GM23338 (cell line): ENCODE measurements around the gene FTO. TPM values are rescaled to one million over a fixed set of nuclear protein-coding genes. Genes with fewer than 3 reads are reported as not detected.

Experiments used
- ATAC-seq: fragments of 200-7000 bp; cut with Tn5 transposase; 3 replicates; pipeline ENCODE4 v1.9.1; 2020
- DNase-seq: peaks from one replicate; pipeline ENCODE4 v3.0.0-alpha.2; 2015; ENCODE audit warnings: low spot score
- H2AFZ ChIP-seq: fragments of 200-600 bp; sonication (generic); 2 replicates; pipeline ENCODE4 v1.8.0; 2016; ENCODE audit warnings: antibody characterized with exemption, mild to moderate bottlenecking, moderate library complexity
- H3F3A ChIP-seq: fragments of 200-600 bp; sonication (generic); replicated peaks from 2 replicates; pipeline ENCODE4 v1.8.0; 2017; ENCODE audit warnings: antibody characterized with exemption, mixed run types, low read depth
- H3K27ac ChIP-seq: fragments of 200-600 bp; sonication (generic); 2 replicates; pipeline ENCODE4 v1.6.1; 2016; ENCODE audit warnings: low read depth
- H3K27me3 ChIP-seq: fragments of 200-600 bp; sonication (generic); 2 replicates; pipeline ENCODE4 v1.8.0; 2016; ENCODE audit warnings: mild to moderate bottlenecking, mixed run types, moderate library complexity; ENCODE audit not compliant: insufficient read depth
- H3K36me3 ChIP-seq: fragments of 200-600 bp; sonication (generic); 2 replicates; pipeline ENCODE4 v1.8.0; 2016; ENCODE audit warnings: mild to moderate bottlenecking; ENCODE audit not compliant: insufficient read depth
- H3K4me1 ChIP-seq: fragments of 200-600 bp; sonication (generic); 2 replicates; pipeline ENCODE4 v1.8.0; 2016; ENCODE audit warnings: mild to moderate bottlenecking, moderate library complexity; ENCODE audit not compliant: insufficient read depth
- H3K4me2 ChIP-seq: fragments of 200-600 bp; sonication (generic); 2 replicates; pipeline ENCODE4 v1.7.1; 2017; ENCODE audit warnings: mixed run types
- H3K4me3 ChIP-seq: fragments of 200-600 bp; sonication (generic); 2 replicates; pipeline ENCODE4 v1.6.1; 2016; ENCODE audit warnings: mixed run types
- H3K79me2 ChIP-seq: fragments of 200-600 bp; sonication (generic); replicated peaks from 2 replicates; pipeline ENCODE4 v1.8.0; 2017; ENCODE audit warnings: mild to moderate bottlenecking; ENCODE audit not compliant: insufficient read depth
- H3K9me2 ChIP-seq: fragments of 200-600 bp; sonication (generic); 2 replicates; pipeline ENCODE4 v1.8.0; 2017; ENCODE audit not compliant: insufficient read depth
- H4K20me1 ChIP-seq: fragments of 200-600 bp; sonication (generic); replicated peaks from 2 replicates; pipeline ENCODE4 v1.8.0; 2017; ENCODE audit warnings: mild to moderate bottlenecking; ENCODE audit not compliant: insufficient read depth
- H3K27ac Mint-ChIP-seq: 2 replicates; pipeline ENCODE4 v1.8.0; 2020; ENCODE audit warnings: inconsistent platforms, mild to moderate bottlenecking, moderate library complexity, mixed read lengths
- H3K27me3 Mint-ChIP-seq: 3 replicates; pipeline ENCODE4 v1.8.0; 2022; ENCODE audit warnings: low read depth, mild to moderate bottlenecking, moderate library complexity, mixed read lengths, inconsistent platforms; ENCODE audit not compliant: insufficient read depth, poor library complexity
- H3K36me3 Mint-ChIP-seq: 3 replicates; pipeline ENCODE4 v1.8.0; 2021; ENCODE audit warnings: low read depth, mild to moderate bottlenecking, inconsistent platforms, moderate library complexity, mixed read lengths
- H3K4me1 Mint-ChIP-seq: 3 replicates; pipeline ENCODE4 v1.8.0; 2020; ENCODE audit warnings: mild to moderate bottlenecking, inconsistent platforms, mixed read lengths
- H3K4me3 Mint-ChIP-seq: 3 replicates; pipeline ENCODE4 v1.8.0; 2021; ENCODE audit warnings: moderate library complexity, mild to moderate bottlenecking, inconsistent platforms, mixed read lengths
- H3K9me3 Mint-ChIP-seq: 3 replicates; pipeline ENCODE4 v1.8.0; 2020; ENCODE audit warnings: moderate library complexity, mild to moderate bottlenecking, inconsistent platforms, mixed read lengths
- CREB1 ChIP-seq: fragments of 250-450 bp; sonication (Bioruptor Pico); IDR thresholded peaks from 2 replicates; pipeline ENCODE4 v1.5.0; 2020; ENCODE audit warnings: low read depth, mild to moderate bottlenecking, moderate library complexity
- CTCF ChIP-seq, 2 experiments: fragments of 200-600 bp in 1 of 2; sonication (generic) in 1 of 2; conservative IDR thresholded peaks; 2 replicates each; pipeline versions ENCODE4 v1.5.1 to v1.6.1; 2016 to 2017; ENCODE audit warnings: antibody characterized with exemption in 2 of 2, low read depth in 2 of 2, mild to moderate bottlenecking in 2 of 2, moderate library complexity in 1 of 2
- ETS1 ChIP-seq: IDR thresholded peaks from 2 replicates; pipeline ENCODE4 v1.6.1; 2016; ENCODE audit warnings: antibody characterized with exemption
- EZH2 ChIP-seq: fragments of 200-600 bp; sonication (generic); IDR thresholded peaks from one replicate; pipeline ENCODE4 v1.8.0; 2017; ENCODE audit warnings: antibody characterized with exemption, mild to moderate bottlenecking, low read depth; ENCODE audit not compliant: unreplicated experiment
- POLR2AphosphoS5 ChIP-seq: IDR thresholded peaks from 2 replicates; pipeline ENCODE4 v1.6.1; 2016; ENCODE audit warnings: antibody characterized with exemption, low read depth
- ZNF114 ChIP-seq: fragments of 250-450 bp; sonication (Bioruptor Pico); IDR thresholded peaks from 2 replicates; pipeline ENCODE4 v1.5.0; 2020; ENCODE audit warnings: mild to moderate bottlenecking, moderate library complexity
- ZNF331 ChIP-seq: fragments of 250-450 bp; sonication (Bioruptor Pico); IDR thresholded peaks from 2 replicates; pipeline ENCODE4 v1.5.0; 2020; ENCODE audit warnings: low read depth, mild to moderate bottlenecking, moderate library complexity
- ZNF462 ChIP-seq: fragments of 250-450 bp; sonication (Bioruptor Pico); IDR thresholded peaks from 2 replicates; pipeline ENCODE4 v1.5.0; 2020; ENCODE audit warnings: mild to moderate bottlenecking, moderate library complexity
- polyA plus RNA-seq: library from polyadenylated mRNA; unstranded; fragments of >200 nt; fragmentation: Nextera tagmentation; extraction: Ambion mirVana; gene quantifications from 2 replicates; pipeline ENCODE4 v1.2.1, GENCODE V29; 2016
- total RNA-seq: library from RNA; depleted of rRNA; stranded (reverse); fragments of >200 nt; shearing (Covaris generic); gene quantifications from 2 replicates; pipeline ENCODE4 v1.2.3, GENCODE V29; 2014

The FTO gene
- total and polyA plus RNA-seq, 2 experiments from 2014 or later: 17.7 to 69.6 TPM

- no peaks in the 10 kb centered on the region; the same call in 2 of the 3 replicates for H3K4me1 Mint-ChIP-seq
- H3K27ac Mint-ChIP-seq: no peak overlapping the region
- no peak for ATAC-seq
- Histone ChIP-seq H3K27me3 (no peaks in the 10 kb centered on the region), H3K9me2 (no peaks in the 10 kb centered on the region; the same call in 1 of the 2 replicates), H3K27ac (no peak overlapping the region), H3K4me3 (no peak overlapping the region), H2AFZ (no peak overlapping the region), H3K36me3 (no peaks in the 10 kb centered on the region), H3F3A (no peaks in the 10 kb centered on the region), H4K20me1 (no peaks in the 10 kb centered on the region), H3K4me2 (no peak overlapping the region), H3K4me1 (no peaks in the 10 kb centered on the region), H3K79me2 (no peaks in the 10 kb centered on the region)
- TF ChIP-seq ETS1 (no peak), CTCF (conservative IDR thresholded peaks at IDR 0.05; ENCODE audit: low read depth in 2 of 2) (no peak), EZH2 (no peak), ZNF331 (CRISPR knock-in tag) (no peak), POLR2AphosphoS5 (no peak), ZNF114 (CRISPR knock-in tag) (no peak), ZNF462 (CRISPR knock-in tag) (no peak), CREB1 (CRISPR knock-in tag) (no peak)
- no peak for DNase-seq
- H3K27me3 Mint-ChIP-seq: peaks cover 2% of the 10 kb centered on the region
- H3K36me3 Mint-ChIP-seq: no peaks in the 10 kb centered on the region
- H3K9me3 Mint-ChIP-seq: no peaks in the 10 kb centered on the region
- no peak overlapping the region for H3K4me3 Mint-ChIP-seq
These were observed 462.2 kb downstream of the FTO start for GRCh38 chr16:54165912-54166865.
